Stimulated activated CD4-positive, alpha-beta T cell treated with anti-CD3 and anti-CD28 coated beads, Interleukin-1b, Interleukin-23, amount 100 ng/mL, for 48 hours (primary cell): ENCODE results near the gene CHN2.

Source experiments
- DNase-seq: peaks from one replicate; pipeline ENCODE4 v3.0.0-alpha.2; 2020

Gene CHN2

GRCh38 chr7:29480934-29481651, 286.5 kb downstream of the CHN2 start:
- DNase-seq, result no peak

- DNase-seq, result no peak
These were observed 287.5 kb downstream of the CHN2 start for GRCh38 chr7:29482056-29482455.

- DNase-seq, result no peak
These were observed 288.9 kb downstream of the CHN2 start for GRCh38 chr7:29483219-29484104.

- DNase-seq, result no peak
These were observed 289.7 kb downstream of the CHN2 start for GRCh38 chr7:29484280-29484679.

GRCh38 chr7:29485339-29486190, 291.0 kb downstream of the CHN2 start:
- no peak for DNase-seq

GRCh38 chr7:29486191-29486700, 291.7 kb downstream of the CHN2 start:
- DNase-seq, result no peak

- no peak for DNase-seq
These were observed 292.8 kb downstream of the CHN2 start for GRCh38 chr7:29487424-29487823.

GRCh38 chr7:29488203-29488970, 293.8 kb downstream of the CHN2 start:
- no peak for DNase-seq

- DNase-seq, result no peak
These were observed 294.4 kb downstream of the CHN2 start for GRCh38 chr7:29488977-29489376.

GRCh38 chr7:29490094-29490607, 295.6 kb downstream of the CHN2 start:
- no peak for DNase-seq

GRCh38 chr7:29494350-29494749, 299.8 kb downstream of the CHN2 start:
- DNase-seq, result no peak

- DNase-seq, result no peak
These were observed 301.1 kb downstream of the CHN2 start for GRCh38 chr7:29495653-29496052.

- DNase-seq, result no peak
These were observed 301.9 kb downstream of the CHN2 start for GRCh38 chr7:29496355-29497020.

GRCh38 chr7:29499932-29500331, 305.4 kb downstream of the CHN2 start:
- no peak for DNase-seq

GRCh38 chr7:29500719-29501118, 306.1 kb downstream of the CHN2 start:
- DNase-seq, result no peak

- no peak for DNase-seq
These were observed 307.6 kb downstream of the CHN2 start for GRCh38 chr7:29502133-29502532.

- DNase-seq, result no peak
These were observed 311.4 kb downstream of the CHN2 start for GRCh38 chr7:29505931-29506330.

GRCh38 chr7:29508608-29509007, 314.0 kb downstream of the CHN2 start:
- DNase-seq, result no peak

GRCh38 chr7:29510028-29510427, 315.5 kb downstream of the CHN2 start:
- no peak for DNase-seq

GRCh38 chr7:29511337-29511736, 316.8 kb downstream of the CHN2 start:
- no peak for DNase-seq

- DNase-seq, result no peak
These were observed 317.3 kb downstream of the CHN2 start for GRCh38 chr7:29511851-29512250.
